GM12872 (cell line): ENCODE results near the gene TNNC2.

Experiments
- TF ChIP-seq, protein P1 (sequence below): IDR thresholded peaks from 3 replicates; pipeline ENCODE4 v1.5.1; 2011; ENCODE audit warnings: low read depth, mild to moderate bottlenecking, low read length, moderate library complexity; ENCODE audit not compliant: insufficient read depth

Gene TNNC2

DNA sequence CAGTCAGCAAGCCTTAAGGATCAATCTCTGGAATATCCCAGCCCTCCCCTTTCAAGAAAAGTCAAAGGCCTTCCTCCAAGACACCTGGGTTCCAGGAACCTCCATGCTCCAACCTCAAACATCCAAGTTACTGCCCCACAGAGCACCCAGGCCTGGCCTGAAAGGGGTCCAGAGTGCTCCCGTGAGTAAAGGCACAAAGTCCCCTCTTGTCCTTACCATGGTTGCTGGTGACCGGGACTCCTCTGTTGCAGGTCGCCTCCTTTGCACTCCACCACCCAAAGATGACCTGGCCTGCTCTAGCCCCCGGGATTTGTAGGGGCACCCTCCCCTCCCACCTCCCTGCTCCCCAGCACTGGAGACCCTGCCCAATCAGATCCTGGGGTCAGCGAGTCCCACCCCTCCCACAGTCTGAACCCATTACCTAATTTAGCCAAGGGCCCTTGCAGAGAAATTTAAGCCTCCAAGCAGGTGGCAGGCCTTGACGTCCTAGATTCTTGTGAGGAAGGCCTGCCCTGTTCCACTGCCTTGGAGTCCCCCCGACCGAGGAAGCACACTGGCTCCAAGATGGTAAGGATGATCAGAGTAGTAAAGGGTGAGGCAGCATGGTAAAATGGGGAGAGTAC is at the start of gene TNNC2:
Gene TNNC2, minus strand, starts transcription at position 283 of the 623 bp plus-strand sequence. Its CDS starts 64 bp downstream, at position 219.
- TF ChIP-seq, protein P1, sequence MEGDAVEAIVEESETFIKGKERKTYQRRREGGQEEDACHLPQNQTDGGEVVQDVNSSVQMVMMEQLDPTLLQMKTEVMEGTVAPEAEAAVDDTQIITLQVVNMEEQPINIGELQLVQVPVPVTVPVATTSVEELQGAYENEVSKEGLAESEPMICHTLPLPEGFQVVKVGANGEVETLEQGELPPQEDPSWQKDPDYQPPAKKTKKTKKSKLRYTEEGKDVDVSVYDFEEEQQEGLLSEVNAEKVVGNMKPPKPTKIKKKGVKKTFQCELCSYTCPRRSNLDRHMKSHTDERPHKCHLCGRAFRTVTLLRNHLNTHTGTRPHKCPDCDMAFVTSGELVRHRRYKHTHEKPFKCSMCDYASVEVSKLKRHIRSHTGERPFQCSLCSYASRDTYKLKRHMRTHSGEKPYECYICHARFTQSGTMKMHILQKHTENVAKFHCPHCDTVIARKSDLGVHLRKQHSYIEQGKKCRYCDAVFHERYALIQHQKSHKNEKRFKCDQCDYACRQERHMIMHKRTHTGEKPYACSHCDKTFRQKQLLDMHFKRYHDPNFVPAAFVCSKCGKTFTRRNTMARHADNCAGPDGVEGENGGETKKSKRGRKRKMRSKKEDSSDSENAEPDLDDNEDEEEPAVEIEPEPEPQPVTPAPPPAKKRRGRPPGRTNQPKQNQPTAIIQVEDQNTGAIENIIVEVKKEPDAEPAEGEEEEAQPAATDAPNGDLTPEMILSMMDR = no peak

DNA sequence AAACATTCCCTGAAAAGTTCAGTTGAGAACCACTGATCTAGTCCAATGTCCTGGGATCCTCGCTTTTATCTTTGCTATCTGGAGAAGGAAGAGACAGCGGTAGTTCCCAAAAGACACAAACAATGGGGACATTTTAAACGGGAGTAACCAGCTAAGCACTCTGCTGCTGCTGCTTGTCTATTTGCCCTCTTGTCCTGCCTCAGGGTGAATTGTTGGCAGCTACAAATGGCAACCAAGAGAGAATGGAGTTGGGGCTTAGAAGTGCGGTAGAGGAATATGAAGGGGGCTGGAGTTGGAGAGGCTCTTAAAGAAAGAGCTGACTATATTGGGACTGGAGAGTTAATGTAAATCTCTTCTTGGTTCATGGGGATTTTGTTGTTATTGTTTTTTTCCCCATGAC is 47.5 kb upstream of the TNNC2 start:
- TF ChIP-seq, protein P1 = no peak

DNA sequence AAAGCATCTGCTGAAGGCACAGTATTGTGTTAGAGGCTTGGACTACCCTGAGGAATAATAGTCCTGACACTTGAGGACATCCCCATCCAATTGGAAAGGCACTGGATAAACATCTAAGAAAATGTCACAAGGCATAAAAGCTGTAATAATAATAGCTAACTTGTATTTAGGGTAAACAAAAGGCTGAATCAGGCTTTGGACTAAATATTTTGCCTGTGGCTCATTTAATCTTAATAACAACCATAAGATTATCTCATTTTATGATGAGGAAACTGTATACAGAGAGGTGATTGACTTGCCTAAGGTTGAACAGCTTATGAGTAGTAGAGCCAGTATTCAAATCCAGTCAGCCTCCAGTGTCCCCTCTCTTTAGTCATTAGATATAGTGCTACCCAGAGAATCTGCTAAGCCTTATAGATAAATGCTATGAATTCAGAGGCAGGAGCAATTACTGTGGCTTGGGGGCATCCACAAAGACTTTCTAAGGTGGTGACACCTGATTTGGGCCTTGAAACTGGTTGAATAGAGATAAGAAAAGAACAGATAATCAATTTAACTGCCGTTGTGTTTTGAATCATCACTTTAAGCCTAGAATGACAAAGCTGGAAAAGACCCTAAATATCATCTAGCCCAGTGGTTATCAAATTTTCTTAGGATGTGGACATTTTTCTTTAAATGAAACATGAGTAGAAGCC is 46.4 kb upstream of the TNNC2 start:
- TF ChIP-seq, protein P1 = no peak

DNA sequence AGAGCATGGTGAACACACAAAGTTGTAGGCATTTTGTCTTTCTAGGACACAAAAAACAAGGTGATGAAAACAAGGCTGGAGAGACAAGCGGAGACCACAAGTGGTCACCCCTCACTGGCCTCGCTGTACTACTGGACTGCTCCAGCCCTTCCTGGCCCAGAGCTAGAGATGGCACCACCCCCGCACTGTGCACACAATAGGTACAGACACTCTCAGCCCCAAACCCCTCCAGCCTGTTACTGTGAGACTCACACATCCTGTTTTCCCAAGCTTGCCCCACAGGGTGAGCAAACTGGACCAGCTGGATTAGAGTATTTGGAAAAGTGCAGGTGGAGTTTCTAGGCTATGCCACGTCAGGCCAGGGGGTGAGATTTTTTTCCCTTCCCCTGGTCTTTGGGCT is 45.5 kb upstream of the TNNC2 start:
- TF ChIP-seq, protein P1 = no peak

DNA sequence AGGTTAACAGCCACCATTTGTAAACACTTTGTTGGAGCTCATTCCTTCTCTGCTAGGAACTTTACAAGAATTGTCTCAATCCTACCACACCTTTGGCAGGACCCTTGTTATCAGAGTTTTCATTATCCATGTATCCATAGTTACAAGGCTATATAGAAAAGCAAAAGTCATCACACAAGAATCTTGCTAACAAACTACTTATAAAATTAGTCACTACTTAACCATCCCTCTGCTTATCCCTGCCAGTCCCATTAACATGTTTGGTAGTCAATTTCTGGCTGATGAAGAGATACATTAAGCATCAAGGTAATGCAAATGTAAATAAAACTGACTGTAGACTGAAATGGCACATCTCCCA is 40.7 kb upstream of the TNNC2 start:
- TF ChIP-seq, protein P1 = no peak

DNA sequence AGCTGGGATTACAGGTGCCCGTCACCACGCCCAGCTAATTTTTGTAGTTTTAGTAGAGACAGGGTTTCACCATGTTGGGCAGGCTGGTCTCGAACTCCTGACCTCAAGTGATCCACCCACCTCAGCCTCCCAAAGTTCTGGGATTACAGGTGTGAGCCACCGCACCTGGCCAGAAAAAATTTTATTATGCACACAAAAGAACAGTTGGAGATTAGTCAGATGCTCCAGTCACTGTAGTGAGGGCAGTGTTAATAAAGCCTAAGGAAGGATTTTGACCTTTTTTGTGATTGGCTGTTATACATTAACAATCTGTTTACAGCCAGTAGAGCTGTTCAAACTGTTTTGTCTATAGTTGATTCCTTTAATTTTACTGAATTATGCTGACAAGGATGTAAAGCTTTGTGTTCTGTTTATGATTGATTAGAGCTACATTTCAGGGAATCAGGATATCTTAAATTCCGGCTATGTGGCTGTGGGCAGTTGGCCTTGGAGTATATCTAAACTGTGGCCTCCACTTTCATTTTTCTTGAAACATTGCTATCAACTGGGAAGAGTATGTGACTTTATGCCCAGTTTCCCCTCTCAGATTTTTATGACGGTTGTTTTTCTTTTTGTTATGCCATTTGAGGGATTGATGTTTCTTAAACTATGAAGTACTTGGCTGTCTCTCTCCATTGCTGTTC is 40.2 kb upstream of the TNNC2 start:
- TF ChIP-seq, protein P1 = no peak

DNA sequence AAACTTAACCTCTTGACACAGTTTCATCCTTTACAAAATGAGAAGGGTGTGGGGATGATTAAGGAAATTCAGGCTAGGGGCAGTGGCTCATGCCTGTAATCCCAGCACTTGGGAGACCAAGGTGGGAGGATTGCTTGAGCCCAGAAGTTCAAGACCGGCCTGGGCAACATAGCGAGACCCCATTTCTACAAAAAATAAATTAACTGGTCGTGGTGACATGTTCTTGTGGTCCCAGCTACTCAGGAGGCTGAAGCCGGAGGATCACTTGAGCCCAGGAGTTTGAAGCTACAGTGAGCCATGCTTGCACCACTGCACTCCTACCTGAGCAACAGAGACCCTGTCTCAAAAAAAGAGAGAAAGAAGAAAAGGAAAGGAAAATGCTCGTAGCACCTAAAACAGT is 39.3 kb upstream of the TNNC2 start:
- TF ChIP-seq, protein P1 = no peak
